ENCODE data around the gene COLEC11.
"Not testable (repeated sequence)": the region's sequence is repeated elsewhere in the genome, so short reads cannot be mapped to it uniquely, and the experiment has no call there.

Gene COLEC11

DNA sequence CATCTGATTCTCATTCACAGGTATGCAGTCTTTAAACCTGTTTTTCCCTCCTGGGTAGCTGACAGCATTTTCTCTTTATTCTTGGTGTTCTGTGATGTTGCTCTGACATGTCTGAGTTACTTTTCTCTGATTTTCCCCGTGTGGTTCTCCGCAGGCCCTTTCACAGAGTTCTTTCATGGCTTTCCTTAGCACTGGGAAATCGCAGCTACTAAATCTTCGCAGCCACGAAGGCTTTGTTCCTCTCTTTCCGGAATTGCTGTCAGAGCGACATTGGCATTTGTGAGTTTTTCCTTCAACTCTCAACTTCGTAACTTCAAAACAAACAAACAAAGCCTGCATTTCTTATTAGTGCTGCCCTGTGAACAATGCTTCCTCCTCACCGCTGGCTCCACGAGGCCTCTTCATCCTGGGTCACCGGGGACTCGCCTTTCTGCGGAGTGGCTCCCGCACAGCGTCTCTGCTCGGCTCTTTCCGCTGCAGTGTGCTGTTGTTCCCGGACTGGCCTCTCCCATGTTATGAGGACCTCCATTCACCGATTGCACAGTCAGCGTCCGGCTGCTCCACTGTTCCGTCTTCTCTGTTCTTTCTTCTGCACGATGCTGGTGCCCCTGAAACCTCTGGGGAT lies 16.1 kb downstream of the COLEC11 start:
- H3K4me3 ChIP-seq (ENCODE audit: low read depth in 1 of 5, low read length in 5 of 5): no peak overlapping the region
- peaks cover 0 to 7% (median 0%) of the 10 kb centered on the region in 5 donors for H3K4me1 ChIP-seq (ENCODE audit: control insufficient read depth in 5 of 5, insufficient read depth in 5 of 5, low read length in 5 of 5)
- H3K27ac ChIP-seq (ENCODE audit: low read depth, low read length): no peak overlapping the region

DNA sequence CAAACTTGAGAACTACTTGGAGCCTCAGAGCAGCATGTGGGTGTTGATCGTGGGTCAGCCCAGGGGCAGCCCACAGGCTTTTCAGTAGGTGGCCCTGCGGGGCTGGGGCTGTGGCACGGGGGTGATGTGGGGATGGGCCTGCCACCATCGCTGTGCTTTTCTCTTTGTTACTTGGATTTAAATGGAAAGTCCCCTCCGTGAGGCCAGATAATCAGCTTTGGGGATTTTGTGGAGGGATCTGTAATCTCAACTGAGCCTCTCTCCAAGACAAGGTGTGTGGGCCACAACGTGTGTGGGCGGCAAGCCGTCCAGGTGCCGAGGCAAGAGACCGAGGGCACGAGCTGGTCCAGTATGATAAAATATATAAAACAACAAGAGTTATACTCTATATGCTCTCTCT lies 16.7 kb downstream of the COLEC11 start:
- Histone ChIP-seq H3K27me3 (ENCODE audit: control insufficient read depth in 5 of 5, insufficient read depth in 4 of 5, low read length in 5 of 5) (no peaks in the 10 kb centered on the region), H3K27ac (ENCODE audit: low read depth, low read length) (no peak overlapping the region), H3K9me3 (ENCODE audit: control insufficient read depth in 5 of 5, low read length in 5 of 5) (peaks cover 0 to 3% (median 0%) of the 10 kb centered on the region in 5 donors), H3K9ac (ENCODE audit: low read length in 5 of 5) (no peak overlapping the region), H3K4me1 (ENCODE audit: control insufficient read depth in 5 of 5, insufficient read depth in 5 of 5, low read length in 5 of 5) (peaks cover 0 to 2% (median 0%) of the 10 kb centered on the region in 5 donors), H3K36me3 (ENCODE audit: control insufficient read depth in 5 of 5, insufficient read depth in 5 of 5, low read length in 5 of 5) (peaks cover 0 to 3% (median 0%) of the 10 kb centered on the region in 5 donors), H3K4me3 (ENCODE audit: low read depth in 1 of 5, low read length in 5 of 5) (no peak overlapping the region)

More for the DNA sequence above, 16.1 kb downstream of the COLEC11 start:
- Histone ChIP-seq H3K27me3 (ENCODE audit: control insufficient read depth in 5 of 5, insufficient read depth in 4 of 5, low read length in 5 of 5) (no peaks in the 10 kb centered on the region), H3K9me3 (ENCODE audit: control insufficient read depth in 5 of 5, low read length in 5 of 5) (peaks cover 0 to 3% (median 0%) of the 10 kb centered on the region in 5 donors), H3K9ac (ENCODE audit: low read length in 5 of 5) (no peak overlapping the region), H3K36me3 (ENCODE audit: control insufficient read depth in 5 of 5, insufficient read depth in 5 of 5, low read length in 5 of 5) (peaks cover 0 to 3% (median 0%) of the 10 kb centered on the region in 5 donors)

- Histone ChIP-seq H3K36me3 (ENCODE audit: control insufficient read depth in 5 of 5, insufficient read depth in 5 of 5, low read length in 5 of 5) (peaks cover 0 to 3% (median 0%) of the 10 kb centered on the region in 5 donors), H3K9me3 (ENCODE audit: control insufficient read depth in 5 of 5, low read length in 5 of 5) (peaks cover 0 to 3% (median 0%) of the 10 kb centered on the region in 5 donors), H3K27ac (ENCODE audit: low read depth, low read length) (no peak overlapping the region), H3K4me1 (ENCODE audit: control insufficient read depth in 5 of 5, insufficient read depth in 5 of 5, low read length in 5 of 5) (no peaks in the 10 kb centered on the region), H3K9ac (ENCODE audit: low read length in 5 of 5) (no peak overlapping the region), H3K4me3 (ENCODE audit: low read depth in 1 of 5, low read length in 5 of 5) (no peak overlapping the region), H3K27me3 (ENCODE audit: control insufficient read depth in 5 of 5, insufficient read depth in 4 of 5, low read length in 5 of 5) (no peaks in the 10 kb centered on the region)
These were observed 18.0 kb downstream of the COLEC11 start for GRCh38 chr2:3612639-3613523.

DNA sequence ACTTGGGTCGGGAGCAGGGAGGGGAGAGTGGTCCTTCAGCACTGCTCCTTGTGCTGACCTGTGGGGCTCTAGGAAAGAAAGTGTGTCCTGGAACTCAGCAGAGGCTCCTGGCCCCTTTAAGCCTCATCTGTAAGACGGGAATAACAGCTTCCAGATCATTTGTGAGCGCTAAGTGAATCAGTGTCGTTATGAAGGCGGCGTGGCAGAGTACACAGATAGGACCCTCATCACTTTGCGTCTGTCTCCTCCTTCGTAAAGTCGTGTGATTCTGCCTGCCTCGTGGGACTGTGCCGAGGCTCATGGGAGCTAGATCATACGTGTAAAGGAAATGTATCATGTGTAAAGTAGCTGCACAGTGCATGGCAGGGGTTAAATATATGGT lies 18.6 kb downstream of the COLEC11 start:
- Histone ChIP-seq H3K27ac (ENCODE audit: low read depth, low read length) (no peak overlapping the region), H3K4me1 (ENCODE audit: control insufficient read depth in 5 of 5, insufficient read depth in 5 of 5, low read length in 5 of 5) (no peaks in the 10 kb centered on the region), H3K27me3 (ENCODE audit: control insufficient read depth in 5 of 5, insufficient read depth in 4 of 5, low read length in 5 of 5) (no peaks in the 10 kb centered on the region), H3K9me3 (ENCODE audit: control insufficient read depth in 5 of 5, low read length in 5 of 5) (peaks cover 0 to 3% (median 0%) of the 10 kb centered on the region in 5 donors), H3K4me3 (ENCODE audit: low read depth in 1 of 5, low read length in 5 of 5) (no peak overlapping the region), H3K9ac (ENCODE audit: low read length in 5 of 5) (no peak overlapping the region), H3K36me3 (ENCODE audit: control insufficient read depth in 5 of 5, insufficient read depth in 5 of 5, low read length in 5 of 5) (peaks cover 0 to 3% (median 0%) of the 10 kb centered on the region in 5 donors)

GRCh38 chr2:3614743-3615142 lies 19.8 kb downstream of the COLEC11 start:
- H3K36me3 ChIP-seq (ENCODE audit: control insufficient read depth in 5 of 5, insufficient read depth in 5 of 5, low read length in 5 of 5); H3K27ac ChIP-seq (ENCODE audit: low read depth, low read length); H3K9me3 ChIP-seq (ENCODE audit: control insufficient read depth in 5 of 5, low read length in 5 of 5); H3K9ac ChIP-seq (ENCODE audit: low read length in 5 of 5); H3K4me3 ChIP-seq (ENCODE audit: low read depth in 1 of 5, low read length in 5 of 5); H3K27me3 ChIP-seq (ENCODE audit: control insufficient read depth in 5 of 5, insufficient read depth in 4 of 5, low read length in 5 of 5); H3K4me1 ChIP-seq (ENCODE audit: control insufficient read depth in 5 of 5, insufficient read depth in 5 of 5, low read length in 5 of 5): not testable (repeated sequence)

- H3K9ac ChIP-seq (ENCODE audit: low read length in 5 of 5); H3K4me3 ChIP-seq (ENCODE audit: low read depth in 1 of 5, low read length in 5 of 5); H3K27ac ChIP-seq (ENCODE audit: low read depth, low read length); H3K27me3 ChIP-seq (ENCODE audit: control insufficient read depth in 5 of 5, insufficient read depth in 4 of 5, low read length in 5 of 5); H3K9me3 ChIP-seq (ENCODE audit: control insufficient read depth in 5 of 5, low read length in 5 of 5); H3K4me1 ChIP-seq (ENCODE audit: control insufficient read depth in 5 of 5, insufficient read depth in 5 of 5, low read length in 5 of 5); H3K36me3 ChIP-seq (ENCODE audit: control insufficient read depth in 5 of 5, insufficient read depth in 5 of 5, low read length in 5 of 5): not testable (repeated sequence)
These were observed 20.8 kb downstream of the COLEC11 start for GRCh38 chr2:3615541-3616200.

- H3K4me3 ChIP-seq (ENCODE audit: low read depth in 1 of 5, low read length in 5 of 5); H3K27ac ChIP-seq (ENCODE audit: low read depth, low read length); H3K27me3 ChIP-seq (ENCODE audit: control insufficient read depth in 5 of 5, insufficient read depth in 4 of 5, low read length in 5 of 5); H3K9ac ChIP-seq (ENCODE audit: low read length in 5 of 5); H3K9me3 ChIP-seq (ENCODE audit: control insufficient read depth in 5 of 5, low read length in 5 of 5); H3K4me1 ChIP-seq (ENCODE audit: control insufficient read depth in 5 of 5, insufficient read depth in 5 of 5, low read length in 5 of 5); H3K36me3 ChIP-seq (ENCODE audit: control insufficient read depth in 5 of 5, insufficient read depth in 5 of 5, low read length in 5 of 5): not testable (repeated sequence)
These were observed 21.7 kb downstream of the COLEC11 start for GRCh38 chr2:3616435-3617197.

DNA sequence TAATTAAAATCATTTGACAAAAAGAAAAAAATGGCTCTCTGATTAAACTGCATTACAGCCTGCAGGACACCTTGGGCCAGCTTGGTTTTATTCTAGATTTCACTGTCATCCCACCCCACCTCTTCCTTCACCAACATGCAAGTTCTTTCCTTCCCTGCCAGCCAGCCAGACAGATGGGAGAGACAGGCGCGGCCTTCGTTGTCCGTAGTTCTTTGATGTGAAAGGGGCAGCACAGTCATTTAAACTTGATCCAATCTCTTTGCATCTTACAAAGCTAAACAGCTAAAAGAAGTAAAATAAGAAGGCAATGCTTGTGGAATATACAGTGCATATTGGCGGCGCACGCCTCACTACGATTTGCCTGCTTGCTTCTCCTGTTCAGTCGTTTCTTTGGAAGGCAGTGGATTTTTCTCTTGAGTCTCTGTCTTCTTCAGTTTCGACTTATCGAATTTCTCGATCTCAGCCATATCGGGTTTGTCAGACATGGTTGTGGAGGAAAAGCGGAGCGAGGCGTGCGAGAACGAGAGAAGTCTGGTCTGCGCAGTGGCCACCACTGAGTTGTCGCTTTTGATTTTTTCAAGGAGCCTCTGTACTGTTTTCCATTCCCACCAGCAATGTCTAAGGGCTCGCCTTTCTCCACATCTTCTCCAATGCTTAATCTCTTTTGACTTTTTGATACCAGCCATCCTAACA lies 22.4 kb downstream of the COLEC11 start:
- Histone ChIP-seq H3K27ac (ENCODE audit: low read depth, low read length) (no peak overlapping the region), H3K9ac (ENCODE audit: low read length in 5 of 5) (no peak overlapping the region), H3K9me3 (ENCODE audit: control insufficient read depth in 5 of 5, low read length in 5 of 5) (peaks cover 0 to 3% (median 0%) of the 10 kb centered on the region in 5 donors), H3K36me3 (ENCODE audit: control insufficient read depth in 5 of 5, insufficient read depth in 5 of 5, low read length in 5 of 5) (peaks cover 0 to 2% (median 0%) of the 10 kb centered on the region in 5 donors), H3K4me3 (ENCODE audit: low read depth in 1 of 5, low read length in 5 of 5) (no peak overlapping the region), H3K27me3 (ENCODE audit: control insufficient read depth in 5 of 5, insufficient read depth in 4 of 5, low read length in 5 of 5) (no peaks in the 10 kb centered on the region), H3K4me1 (ENCODE audit: control insufficient read depth in 5 of 5, insufficient read depth in 5 of 5, low read length in 5 of 5) (no peaks in the 10 kb centered on the region)

- Histone ChIP-seq H3K36me3 (ENCODE audit: control insufficient read depth in 5 of 5, insufficient read depth in 5 of 5, low read length in 5 of 5) (no peaks in the 10 kb centered on the region), H3K9me3 (ENCODE audit: control insufficient read depth in 5 of 5, low read length in 5 of 5) (peaks cover 0 to 7% (median 0%) of the 10 kb centered on the region in 5 donors), H3K9ac (ENCODE audit: low read length in 5 of 5) (no peak overlapping the region), H3K4me1 (ENCODE audit: control insufficient read depth in 5 of 5, insufficient read depth in 5 of 5, low read length in 5 of 5) (no peaks in the 10 kb centered on the region), H3K4me3 (ENCODE audit: low read depth in 1 of 5, low read length in 5 of 5) (no peak overlapping the region), H3K27ac (ENCODE audit: low read depth, low read length) (no peak overlapping the region), H3K27me3 (ENCODE audit: control insufficient read depth in 5 of 5, insufficient read depth in 4 of 5, low read length in 5 of 5) (no peaks in the 10 kb centered on the region)
These were observed 23.5 kb downstream of the COLEC11 start for GRCh38 chr2:3618367-3618766.

Measured in subcutaneous abdominal adipose tissue (tissue), 5 donors.